Uterus (tissue), 4 donors: ENCODE results near the gene ADGRD1. TPM values are rescaled to one million over a fixed set of nuclear protein-coding genes. Genes with fewer than 3 reads are reported as not detected.

ENCODE experiments used
- DNase-seq, 2 donors: peaks; one replicate each; pipeline ENCODE4 v3.0.0-alpha.2; 2019 to 2020
- H3K27ac ChIP-seq, 2 donors: fragments of 200-600 bp; sonication (generic); 1 replicate in 1 of 2; 2 replicates in 1 of 2; pipeline ENCODE4 v1.5.1; 2016 to 2018
- H3K27me3 ChIP-seq, 2 donors: fragments of 200-600 bp; sonication (generic); one replicate each; pipeline ENCODE4 v1.5.1; 2018 to 2019; ENCODE audit warnings: control low read depth in 1 of 2
- H3K36me3 ChIP-seq, 2 donors: fragments of 200-600 bp; sonication (generic); one replicate each; pipeline ENCODE4 v1.5.1; 2019; ENCODE audit warnings: control low read depth in 1 of 2
- H3K4me1 ChIP-seq, 2 donors: fragments of 200-600 bp; sonication (generic); one replicate each; pipeline ENCODE4 v1.5.1; 2018 to 2019; ENCODE audit warnings: control low read depth in 1 of 2
- H3K4me3 ChIP-seq, 2 donors: fragments of 200-600 bp; sonication (generic); 1 replicate in 1 of 2; 2 replicates in 1 of 2; pipeline ENCODE4 v1.5.1; 2018 to 2019; ENCODE audit warnings: mild to moderate bottlenecking in 1 of 2
- H3K9me3 ChIP-seq, 2 donors: fragments of 200-600 bp; sonication (generic); one replicate each; pipeline ENCODE4 v1.5.1; 2019; ENCODE audit warnings: control low read depth in 1 of 2
- CTCF ChIP-seq, 4 experiments: fragments of 200-600 bp in 2 of 4; fragments of 450-650 bp in 2 of 4; sonication (generic) in 2 of 4; IDR thresholded peaks; one replicate each; pipeline ENCODE4 v1.5.1; 2016 to 2019; ENCODE audit warnings: antibody characterized with exemption in 4 of 4, mild to moderate bottlenecking in 2 of 4, moderate library complexity in 1 of 4
- POLR2A ChIP-seq, 2 donors: fragments of 450-650 bp; IDR thresholded peaks; one replicate each; pipeline ENCODE4 v1.6.1; 2016; ENCODE audit warnings: antibody characterized with exemption in 2 of 2, mild to moderate bottlenecking in 1 of 2, moderate library complexity in 1 of 2
- intact Hi-C: fragments of 100-400 bp; cut with DNase I; formaldehyde crosslinking; loops from one replicate; pipeline ENCODE4 v1.15.1; 2023; ENCODE audit warnings: low total_unique reads
- total RNA-seq, 4 donors: library from RNA; depleted of rRNA in 3 of 4; stranded (reverse); fragments of >200 nt in 3 of 4; gene quantifications; one replicate each; pipeline versions ENCODE4 v1.1.0 to v1.2.4, GENCODE V29; 2014 to 2023
- donor health status: DM: yes; HTN: yes; CAD: no.

Gene ADGRD1
- total RNA-seq, 4 donors from 2014 or later: 13.5 to 89.9 (median 33.7) TPM

GRCh38 chr12:131167334-131167733, 213.6 kb downstream of the ADGRD1 start:
- no peak for TF ChIP-seq CTCF (IDR thresholded peaks at IDR 0.05)

GRCh38 chr12:131171029-131171428, 217.3 kb downstream of the ADGRD1 start:
- Histone ChIP-seq H3K36me3 (no peaks in the 10 kb centered on the region), H3K4me1 (no peaks in the 10 kb centered on the region), H3K9me3 (peaks cover 0 to 3% of the 10 kb centered on the region in 2 donors), H3K27me3 (no peaks in the 10 kb centered on the region), H3K27ac (no peak overlapping the region), H3K4me3 (no peak overlapping the region)
- intact Hi-C loops: no loop called here
- no peak for DNase-seq
- TF ChIP-seq POLR2A (IDR thresholded peaks at IDR 0.05) (no peak), CTCF (IDR thresholded peaks at IDR 0.05) (no peak)

More at GRCh38 chr12:131167334-131167733, 213.6 kb downstream of the ADGRD1 start:
- no peaks in the 10 kb centered on the region for H3K27me3 ChIP-seq
- DNase-seq: no peak
- no peak overlapping the region for H3K27ac ChIP-seq
- no peak overlapping the region for H3K4me3 ChIP-seq
- H3K4me1 ChIP-seq: no peaks in the 10 kb centered on the region
- H3K9me3 ChIP-seq: no peaks in the 10 kb centered on the region
- intact Hi-C loops: no loop called here
- H3K36me3 ChIP-seq: no peaks in the 10 kb centered on the region

- no peak overlapping the region for H3K27ac ChIP-seq
- H3K36me3 ChIP-seq: no peaks in the 10 kb centered on the region
- TF ChIP-seq CTCF (IDR thresholded peaks at IDR 0.05) (no peak), POLR2A (IDR thresholded peaks at IDR 0.05) (no peak)
- H3K27me3 ChIP-seq: no peaks in the 10 kb centered on the region
- no peak overlapping the region for H3K4me3 ChIP-seq
- H3K4me1 ChIP-seq: no peaks in the 10 kb centered on the region
- intact Hi-C loops: no loop called here
- no peak for DNase-seq
- H3K9me3 ChIP-seq: peaks cover 0 to 3% of the 10 kb centered on the region in 2 donors
Observed at GRCh38 chr12:131174901-131175300, 221.2 kb downstream of the ADGRD1 start.

GRCh38 chr12:131176266-131176665, 222.6 kb downstream of the ADGRD1 start:
- no peaks in the 10 kb centered on the region for H3K27me3 ChIP-seq
- no peak for TF ChIP-seq POLR2A (IDR thresholded peaks at IDR 0.05)
- no peak for TF ChIP-seq CTCF (IDR thresholded peaks at IDR 0.05)
- DNase-seq: no peak

GRCh38 chr12:131176926-131177325, 223.2 kb downstream of the ADGRD1 start:
- intact Hi-C loops: no loop called here
- H3K4me1 ChIP-seq: no peaks in the 10 kb centered on the region
- H3K36me3 ChIP-seq: no peaks in the 10 kb centered on the region
- TF ChIP-seq CTCF (IDR thresholded peaks at IDR 0.05): no peak
- TF ChIP-seq POLR2A (IDR thresholded peaks at IDR 0.05): no peak
- no peaks in the 10 kb centered on the region for H3K27me3 ChIP-seq
- DNase-seq: no peak
- H3K27ac ChIP-seq: no peak overlapping the region
- peaks cover 0 to 3% of the 10 kb centered on the region in 2 donors for H3K9me3 ChIP-seq
- H3K4me3 ChIP-seq: no peak overlapping the region

More at GRCh38 chr12:131176266-131176665, 222.6 kb downstream of the ADGRD1 start:
- intact Hi-C loops: no loop called here
- no peaks in the 10 kb centered on the region for H3K36me3 ChIP-seq
- H3K9me3 ChIP-seq: peaks cover 0 to 3% of the 10 kb centered on the region in 2 donors
- no peaks in the 10 kb centered on the region for H3K4me1 ChIP-seq
- H3K4me3 ChIP-seq: no peak overlapping the region
- H3K27ac ChIP-seq: no peak overlapping the region
